ENCODE measurements around the gene ATOH7.
A peak's percentile ranks its signal among the peaks of the same experiment; 100 is the strongest.
"Not testable (repeated sequence)": the region's sequence is repeated elsewhere in the genome, so short reads cannot be mapped to it uniquely, and the experiment has no call there.

ATOH7 gene

GRCh38 chr10:68249297-68249696 lies 17.4 kb upstream of the ATOH7 start:
- no peak overlapping the region for H3K4me3 ChIP-seq (ENCODE audit: control insufficient read depth, low read depth, low read length)
- DNase-seq (ENCODE audit: low read depth), result no peak
- TF ChIP-seq CTCF (conservative IDR thresholded peaks at IDR 0.05; ENCODE audit: control insufficient read depth, insufficient read depth, low read depth, low read length), result no peak

GRCh38 chr10:68247931-68248330 lies 16.0 kb upstream of the ATOH7 start:
- no peak for TF ChIP-seq CTCF (conservative IDR thresholded peaks at IDR 0.05; ENCODE audit: control insufficient read depth, insufficient read depth, low read depth, low read length)
- no peak for DNase-seq (ENCODE audit: low read depth)

GRCh38 chr10:68246397-68246796 lies 14.5 kb upstream of the ATOH7 start:
- DNase-seq (ENCODE audit: low read depth); H3K4me3 ChIP-seq (ENCODE audit: control insufficient read depth, low read depth, low read length): not testable (repeated sequence)

More at GRCh38 chr10:68247931-68248330, 16.0 kb upstream of the ATOH7 start:
- no peak overlapping the region for H3K4me3 ChIP-seq (ENCODE audit: control insufficient read depth, low read depth, low read length)

- DNase-seq (ENCODE audit: low read depth), result peak; percentile 25
- no peak overlapping the region for H3K4me3 ChIP-seq (ENCODE audit: control insufficient read depth, low read depth, low read length)
- no peak for TF ChIP-seq CTCF (conservative IDR thresholded peaks at IDR 0.05; ENCODE audit: control insufficient read depth, insufficient read depth, low read depth, low read length)
Observed at GRCh38 chr10:68242051-68242450, 10.1 kb upstream of the ATOH7 start.

GRCh38 chr10:68239596-68240150 lies 7.8 kb upstream of the ATOH7 start:
- DNase-seq (ENCODE audit: low read depth), result no peak
- TF ChIP-seq CTCF (conservative IDR thresholded peaks at IDR 0.05; ENCODE audit: control insufficient read depth, insufficient read depth, low read depth, low read length), result no peak
- H3K4me3 ChIP-seq (ENCODE audit: control insufficient read depth, low read depth, low read length), result no peak overlapping the region

- no peak overlapping the region for H3K4me3 ChIP-seq (ENCODE audit: control insufficient read depth, low read depth, low read length)
- TF ChIP-seq CTCF (conservative IDR thresholded peaks at IDR 0.05; ENCODE audit: control insufficient read depth, insufficient read depth, low read depth, low read length), result no peak
- no peak for DNase-seq (ENCODE audit: low read depth)
Observed at GRCh38 chr10:68239069-68239468, 7.2 kb upstream of the ATOH7 start.

GRCh38 chr10:68238371-68238770 lies 6.5 kb upstream of the ATOH7 start:
- no peak for DNase-seq (ENCODE audit: low read depth)
- no peak for TF ChIP-seq CTCF (conservative IDR thresholded peaks at IDR 0.05; ENCODE audit: control insufficient read depth, insufficient read depth, low read depth, low read length)
- no peak overlapping the region for H3K4me3 ChIP-seq (ENCODE audit: control insufficient read depth, low read depth, low read length)
